Measurements from ENCODE around the gene GRIN2B. TPM values are rescaled to one million over a fixed set of nuclear protein-coding genes. Genes with fewer than 3 reads are reported as not detected.

Gene GRIN2B
- total RNA-seq, 1 donor, result not detected

GRCh38 chr12:13978876-13979275 is 2.5 kb downstream of the GRIN2B start:
- Histone ChIP-seq H3K4me3 (ENCODE audit: insufficient read depth, low read length) (no peak overlapping the region), H3K27ac (ENCODE audit: low read depth, low read length) (no peak overlapping the region), H3K4me1 (ENCODE audit: insufficient read depth, low read length) (no peaks in the 10 kb centered on the region), H2AFZ (ENCODE audit: low read length) (no peak overlapping the region), H3K79me2 (ENCODE audit: insufficient read depth, low read length) (no peaks in the 10 kb centered on the region), H3K9me3 (ENCODE audit: low read depth, low read length) (no peaks in the 10 kb centered on the region), H4K20me1 (ENCODE audit: insufficient read depth, low read length) (no peaks in the 10 kb centered on the region), H3K27me3 (ENCODE audit: insufficient read depth, low read length) (peaks cover 14% of the 10 kb centered on the region), H3K36me3 (ENCODE audit: insufficient read depth, low read length) (no peaks in the 10 kb centered on the region), H3K4me2 (ENCODE audit: insufficient read depth, low read length) (no peak overlapping the region)
- TF ChIP-seq CTCF (IDR thresholded peaks at IDR 0.05; ENCODE audit: extremely low read depth, low read depth, low read length), result no peak
- DNase-seq (ENCODE audit: insufficient read length, low spot score, missing footprints), result no peak

- H3K4me3 ChIP-seq (ENCODE audit: insufficient read depth, low read length), result no peak overlapping the region
- no peak overlapping the region for H3K4me2 ChIP-seq (ENCODE audit: insufficient read depth, low read length)
- no peaks in the 10 kb centered on the region for H3K79me2 ChIP-seq (ENCODE audit: insufficient read depth, low read length)
- no peaks in the 10 kb centered on the region for H3K9me3 ChIP-seq (ENCODE audit: low read depth, low read length)
- no peaks in the 10 kb centered on the region for H4K20me1 ChIP-seq (ENCODE audit: insufficient read depth, low read length)
- no peak for DNase-seq (ENCODE audit: insufficient read length, low spot score, missing footprints)
- peaks cover 14% of the 10 kb centered on the region for H3K27me3 ChIP-seq (ENCODE audit: insufficient read depth, low read length)
- TF ChIP-seq CTCF (IDR thresholded peaks at IDR 0.05; ENCODE audit: extremely low read depth, low read depth, low read length), result no peak
- no peak overlapping the region for H3K27ac ChIP-seq (ENCODE audit: low read depth, low read length)
- no peak overlapping the region for H2AFZ ChIP-seq (ENCODE audit: low read length)
- no peaks in the 10 kb centered on the region for H3K4me1 ChIP-seq (ENCODE audit: insufficient read depth, low read length)
- H3K36me3 ChIP-seq (ENCODE audit: insufficient read depth, low read length), result no peaks in the 10 kb centered on the region
These were observed 4.5 kb downstream of the GRIN2B start for GRCh38 chr12:13976880-13977279.

- H3K4me1 ChIP-seq (ENCODE audit: insufficient read depth, low read length), result no peaks in the 10 kb centered on the region
- DNase-seq (ENCODE audit: insufficient read length, low spot score, missing footprints), result no peak
- H3K27ac ChIP-seq (ENCODE audit: low read depth, low read length), result no peak overlapping the region
- H3K27me3 ChIP-seq (ENCODE audit: insufficient read depth, low read length), result peaks cover 11% of the 10 kb centered on the region
- no peak overlapping the region for H3K4me3 ChIP-seq (ENCODE audit: insufficient read depth, low read length)
- no peak overlapping the region for H2AFZ ChIP-seq (ENCODE audit: low read length)
- TF ChIP-seq CTCF (IDR thresholded peaks at IDR 0.05; ENCODE audit: extremely low read depth, low read depth, low read length), result no peak
- no peaks in the 10 kb centered on the region for H4K20me1 ChIP-seq (ENCODE audit: insufficient read depth, low read length)
- no peaks in the 10 kb centered on the region for H3K79me2 ChIP-seq (ENCODE audit: insufficient read depth, low read length)
- H3K9me3 ChIP-seq (ENCODE audit: low read depth, low read length), result no peaks in the 10 kb centered on the region
- H3K4me2 ChIP-seq (ENCODE audit: insufficient read depth, low read length), result no peak overlapping the region
- H3K36me3 ChIP-seq (ENCODE audit: insufficient read depth, low read length), result no peaks in the 10 kb centered on the region
These were observed 5.3 kb downstream of the GRIN2B start for GRCh38 chr12:13976028-13976584.

GRCh38 chr12:13973996-13974395 is 7.4 kb downstream of the GRIN2B start:
- no peak for DNase-seq (ENCODE audit: insufficient read length, low spot score, missing footprints)
- TF ChIP-seq CTCF (IDR thresholded peaks at IDR 0.05; ENCODE audit: extremely low read depth, low read depth, low read length), result no peak

More at GRCh38 chr12:13973996-13974395, 7.4 kb downstream of the GRIN2B start:
- no peaks in the 10 kb centered on the region for H3K36me3 ChIP-seq (ENCODE audit: insufficient read depth, low read length)
- no peak overlapping the region for H3K27ac ChIP-seq (ENCODE audit: low read depth, low read length)
- H2AFZ ChIP-seq (ENCODE audit: low read length), result no peak overlapping the region
- no peaks in the 10 kb centered on the region for H3K4me1 ChIP-seq (ENCODE audit: insufficient read depth, low read length)
- H3K4me2 ChIP-seq (ENCODE audit: insufficient read depth, low read length), result no peak overlapping the region
- peaks cover under 1% of the 10 kb centered on the region for H3K27me3 ChIP-seq (ENCODE audit: insufficient read depth, low read length)
- no peaks in the 10 kb centered on the region for H4K20me1 ChIP-seq (ENCODE audit: insufficient read depth, low read length)
- H3K9me3 ChIP-seq (ENCODE audit: low read depth, low read length), result no peaks in the 10 kb centered on the region
- H3K4me3 ChIP-seq (ENCODE audit: insufficient read depth, low read length), result no peak overlapping the region
- no peaks in the 10 kb centered on the region for H3K79me2 ChIP-seq (ENCODE audit: insufficient read depth, low read length)
